NCI-H128 (cell line): ENCODE data around the gene PPRC1.
"Not testable (repeated sequence)": the region's sequence is repeated elsewhere in the genome, so short reads cannot be mapped to it uniquely, and the experiment has no call there.

ENCODE experiments used
- DNase-seq: peaks from one replicate; lab custom pipeline; 2025; ENCODE audit not compliant: unreplicated experiment; lab: John Stamatoyannopoulos, UW

PPRC1 gene

DNA sequence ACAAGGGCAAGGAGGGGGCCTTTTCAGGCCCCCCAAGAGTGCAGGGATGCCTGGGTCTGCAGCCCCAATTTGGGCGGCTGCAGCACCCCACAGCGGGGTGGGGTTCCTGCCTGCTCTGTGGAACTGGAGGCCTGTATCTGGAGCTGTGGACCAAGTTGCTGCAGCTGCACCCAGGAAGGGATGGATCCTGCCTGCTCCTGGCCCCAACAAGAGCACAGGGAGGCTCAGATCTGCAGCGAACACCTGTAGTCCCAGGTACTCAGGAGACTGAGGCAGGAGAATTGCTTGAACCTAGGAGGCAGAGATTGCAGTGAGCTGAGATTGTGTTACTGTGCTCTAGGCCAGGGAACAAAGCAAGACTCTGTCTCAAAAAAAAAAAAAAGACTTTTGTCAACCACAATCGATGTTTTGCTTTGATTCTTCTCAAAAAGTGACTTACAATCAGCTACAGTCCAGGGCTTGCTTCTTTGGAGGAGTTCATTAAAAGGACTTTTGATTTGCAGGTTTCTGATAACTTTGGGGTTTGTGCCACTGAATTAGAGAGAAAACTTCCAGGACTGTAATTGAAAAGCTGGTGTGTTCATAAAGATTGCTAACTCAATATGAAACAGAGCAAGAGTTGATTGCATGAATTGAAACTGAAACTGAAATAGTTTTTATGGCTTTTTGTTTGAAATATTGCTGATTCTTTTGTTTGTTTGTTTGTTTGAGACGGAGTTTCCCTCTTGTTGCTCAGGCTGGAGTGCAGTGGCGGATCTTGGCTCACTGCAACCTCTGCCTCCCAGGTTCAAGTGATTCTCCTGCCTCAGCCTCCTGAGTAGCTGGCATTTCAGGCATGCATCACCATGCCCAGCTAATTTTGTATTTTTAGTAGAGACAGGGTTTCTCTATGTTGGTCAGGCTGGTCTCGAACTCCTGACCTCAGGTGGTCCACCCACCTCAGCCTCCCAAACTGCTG is 56.4 kb downstream of the PPRC1 start:
- not testable (repeated sequence) for DNase-seq

- DNase-seq, result no peak
These were observed 59.1 kb downstream of the PPRC1 start for GRCh38 chr10:102191956-102192355.

DNA sequence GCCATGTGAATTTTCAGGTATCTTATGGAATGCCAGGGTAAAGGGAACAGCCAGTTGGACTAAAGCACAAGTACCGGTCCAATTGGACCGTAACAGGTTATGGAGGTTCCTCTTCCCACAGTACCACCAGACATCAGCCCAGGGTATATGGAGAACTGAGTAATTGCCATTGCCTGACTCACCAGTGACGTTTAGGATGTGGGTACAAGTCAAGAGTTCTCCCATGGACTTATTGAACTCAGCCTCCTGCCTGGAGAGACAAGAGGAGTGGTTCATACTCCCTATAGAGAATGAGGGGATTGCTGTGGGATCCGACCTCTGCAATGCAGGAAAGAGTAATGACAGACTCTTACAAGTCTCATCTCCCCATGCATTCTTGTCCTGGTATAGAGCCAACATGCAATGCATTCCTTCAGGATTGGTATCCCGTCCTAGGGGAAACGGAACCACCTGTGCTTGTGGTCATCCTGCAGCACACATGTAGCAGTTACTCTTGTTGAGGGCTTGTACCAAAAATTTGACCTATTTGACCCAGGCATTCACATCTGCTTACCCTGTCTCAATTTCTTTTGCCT is 62.5 kb downstream of the PPRC1 start:
- no peak for DNase-seq

- no peak for DNase-seq
These were observed 64.1 kb downstream of the PPRC1 start for GRCh38 chr10:102196893-102197292.

DNA sequence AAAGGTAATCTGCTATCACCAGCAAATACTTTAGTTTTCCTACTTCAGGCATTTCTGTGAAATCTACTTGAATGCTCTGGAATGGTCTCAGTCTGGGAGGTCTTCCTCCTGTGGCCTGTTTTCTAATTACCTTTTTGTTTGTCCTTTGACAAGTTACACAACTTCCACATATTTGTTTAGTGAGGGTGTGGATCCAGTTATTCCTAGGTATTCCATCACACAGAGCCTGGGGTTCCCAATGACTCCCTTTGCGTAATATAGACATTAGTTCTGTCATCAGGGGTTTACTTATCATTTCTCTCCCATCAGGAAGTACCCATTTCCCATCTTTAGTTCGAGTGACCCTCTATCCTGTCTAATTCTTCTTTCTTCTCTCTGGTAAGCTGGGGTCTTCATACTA is 65.2 kb downstream of the PPRC1 start:
- DNase-seq, result no peak
